Tibial artery (tissue), 4 donors: ENCODE measurements around the gene RNF14.

Source experiments
- DNase-seq, 2 donors: peaks; one replicate each; pipeline ENCODE4 v3.0.0-alpha.2; 2019
- H3K27ac ChIP-seq, 2 donors: fragments of 200-600 bp; sonication (generic) in 1 of 2; 1 replicate in 1 of 2; 2 replicates in 1 of 2; pipeline ENCODE4 v1.5.1; 2018 to 2019; ENCODE audit warnings: mild to moderate bottlenecking in 1 of 2
- H3K27me3 ChIP-seq, 2 donors: fragments of 200-600 bp; sonication (generic) in 1 of 2; one replicate each; pipeline versions ENCODE4 v1.5.1 to v1.6.0; 2016 to 2019
- H3K36me3 ChIP-seq, 3 donors: fragments of 200-600 bp; sonication (generic) in 2 of 3; one replicate each; pipeline ENCODE4 v1.5.1; 2016 to 2019; ENCODE audit warnings: mild to moderate bottlenecking in 2 of 3
- H3K4me1 ChIP-seq, 4 donors: fragments of 200-600 bp; sonication (generic) in 2 of 4; 1 replicate in 3 of 4; 2 replicates in 1 of 4; pipeline ENCODE4 v1.5.1; 2016 to 2019
- H3K4me3 ChIP-seq, 2 donors: fragments of 200-600 bp; sonication (generic) in 1 of 2; 1 replicate in 1 of 2; 2 replicates in 1 of 2; pipeline ENCODE4 v1.5.1; 2018 to 2019; ENCODE audit warnings: mild to moderate bottlenecking in 2 of 2
- H3K9me3 ChIP-seq, 3 donors: fragments of 200-600 bp; sonication (generic) in 1 of 3; one replicate each; pipeline ENCODE4 v1.5.1; 2016 to 2019
- CTCF ChIP-seq, 2 experiments: fragments of 200-600 bp in 1 of 2; fragments of 450-650 bp in 1 of 2; IDR thresholded peaks; one replicate each; pipeline ENCODE4 v1.5.1; 2017 to 2019; ENCODE audit warnings: antibody characterized with exemption in 2 of 2, mild to moderate bottlenecking in 1 of 2, moderate library complexity in 1 of 2
- intact Hi-C: fragments of 100-400 bp; cut with DNase I; formaldehyde crosslinking; loops from one replicate; pipeline ENCODE4 v1.15.0; 2023; ENCODE audit warnings: low total_unique reads

The RNF14 gene

GRCh38 chr5:141961466-141961865, 7.4 kb upstream of the RNF14 start:
- intact Hi-C loops: loop anchor here (2.0 kb wide), 1 partner anchor 269 kb away; no protein-coding TSS in a partner anchor

GRCh38 chr5:141963701-141964100, 5.2 kb upstream of the RNF14 start:
- intact Hi-C loops: no loop called here

More at GRCh38 chr5:141961466-141961865, 7.4 kb upstream of the RNF14 start:
- DNase-seq: no peak
- no peaks in the 10 kb centered on the region for H3K9me3 ChIP-seq
- no peak overlapping the region for H3K27ac ChIP-seq
- no peak overlapping the region for H3K4me3 ChIP-seq
- H3K36me3 ChIP-seq: no peaks in the 10 kb centered on the region
- TF ChIP-seq CTCF (IDR thresholded peaks at IDR 0.05): no peak
- H3K27me3 ChIP-seq: no peaks in the 10 kb centered on the region
- no peaks in the 10 kb centered on the region for H3K4me1 ChIP-seq

GRCh38 chr5:141965071-141965470, 3.8 kb upstream of the RNF14 start:
- intact Hi-C loops: no loop called here
- H3K27ac ChIP-seq: no peak overlapping the region
- H3K36me3 ChIP-seq: no peaks in the 10 kb centered on the region
- peaks cover 0 to 5% (median under 1%) of the 10 kb centered on the region in 4 donors for H3K4me1 ChIP-seq
- no peaks in the 10 kb centered on the region for H3K9me3 ChIP-seq
- no peak overlapping the region for H3K4me3 ChIP-seq
- no peaks in the 10 kb centered on the region for H3K27me3 ChIP-seq
- DNase-seq: no peak
- no peak for TF ChIP-seq CTCF (IDR thresholded peaks at IDR 0.05)

More at GRCh38 chr5:141963701-141964100, 5.2 kb upstream of the RNF14 start:
- Histone ChIP-seq H3K4me3 (no peak overlapping the region), H3K27ac (no peak overlapping the region), H3K4me1 (no peaks in the 10 kb centered on the region), H3K36me3 (no peaks in the 10 kb centered on the region), H3K9me3 (no peaks in the 10 kb centered on the region), H3K27me3 (no peaks in the 10 kb centered on the region)
- TF ChIP-seq CTCF (IDR thresholded peaks at IDR 0.05): no peak
- no peak for DNase-seq

- intact Hi-C loops: no loop called here
- TF ChIP-seq CTCF (IDR thresholded peaks at IDR 0.05): no peak
- no peaks in the 10 kb centered on the region for H3K36me3 ChIP-seq
- no peak overlapping the region for H3K4me3 ChIP-seq
- no peaks in the 10 kb centered on the region for H3K27me3 ChIP-seq
- no peak overlapping the region for H3K27ac ChIP-seq
- no peaks in the 10 kb centered on the region for H3K9me3 ChIP-seq
- no peak for DNase-seq
- peaks cover 0 to 18% (median 8%) of the 10 kb centered on the region in 4 donors for H3K4me1 ChIP-seq
Observed at GRCh38 chr5:141966275-141966962, 2.5 kb upstream of the RNF14 start.

- H3K4me1 ChIP-seq: peaks cover 0 to 22% (median 8%) of the 10 kb centered on the region in 4 donors
- peaks cover 0 to 3% (median 0%) of the 10 kb centered on the region in 3 donors for H3K36me3 ChIP-seq
- H3K27me3 ChIP-seq: no peaks in the 10 kb centered on the region
- no peaks in the 10 kb centered on the region for H3K9me3 ChIP-seq
- H3K4me3 ChIP-seq: no peak overlapping the region
- intact Hi-C loops: no loop called here
- H3K27ac ChIP-seq: no peak overlapping the region
- no peak for DNase-seq
- TF ChIP-seq CTCF (IDR thresholded peaks at IDR 0.05): no peak
Observed at GRCh38 chr5:141966963-141967333, 2.0 kb upstream of the RNF14 start.
